GM18519 (cell line): ENCODE results near the gene KRTAP17-1.
"Not testable (repeated sequence)": the region's sequence is repeated elsewhere in the genome, so short reads cannot be mapped to it uniquely, and the experiment has no call there.

Experiments used
- ATAC-seq: cut with Tn5 transposase; IDR thresholded peaks from one replicate; pipeline ENCODE4 v1.9.1; 2021; ENCODE audit warnings: mild to moderate bottlenecking, moderate library complexity; ENCODE audit not compliant: unreplicated experiment, low FRiP score

The KRTAP17-1 gene

GRCh38 chr17:41315204-41315794 lies at the start of gene KRTAP17-1:
KRTAP17-1 (minus strand) TSS chr17:41315710; CDS start chr17:41315650, 60 bp downstream.
- no peak for ATAC-seq

DNA sequence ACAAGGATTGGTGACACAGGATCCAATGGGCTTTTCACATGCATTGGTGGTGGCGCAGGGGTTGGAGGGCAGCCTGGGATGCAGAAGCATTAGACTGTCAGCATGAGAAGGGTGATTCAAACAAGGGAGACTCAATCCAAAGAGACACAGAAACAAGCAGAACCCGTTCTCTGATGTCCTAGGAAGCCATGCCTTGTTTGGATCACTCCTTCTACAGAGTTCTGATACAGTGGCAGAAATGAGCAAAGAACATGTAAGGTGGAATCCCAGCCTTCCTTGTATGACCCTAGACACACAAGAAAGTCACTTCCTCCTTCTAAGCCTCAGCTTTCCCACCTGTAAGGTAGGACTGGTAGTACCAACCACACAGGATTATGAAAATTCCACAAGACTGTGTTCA lies 48.4 kb upstream of the KRTAP17-1 start:
- no peak for ATAC-seq

DNA sequence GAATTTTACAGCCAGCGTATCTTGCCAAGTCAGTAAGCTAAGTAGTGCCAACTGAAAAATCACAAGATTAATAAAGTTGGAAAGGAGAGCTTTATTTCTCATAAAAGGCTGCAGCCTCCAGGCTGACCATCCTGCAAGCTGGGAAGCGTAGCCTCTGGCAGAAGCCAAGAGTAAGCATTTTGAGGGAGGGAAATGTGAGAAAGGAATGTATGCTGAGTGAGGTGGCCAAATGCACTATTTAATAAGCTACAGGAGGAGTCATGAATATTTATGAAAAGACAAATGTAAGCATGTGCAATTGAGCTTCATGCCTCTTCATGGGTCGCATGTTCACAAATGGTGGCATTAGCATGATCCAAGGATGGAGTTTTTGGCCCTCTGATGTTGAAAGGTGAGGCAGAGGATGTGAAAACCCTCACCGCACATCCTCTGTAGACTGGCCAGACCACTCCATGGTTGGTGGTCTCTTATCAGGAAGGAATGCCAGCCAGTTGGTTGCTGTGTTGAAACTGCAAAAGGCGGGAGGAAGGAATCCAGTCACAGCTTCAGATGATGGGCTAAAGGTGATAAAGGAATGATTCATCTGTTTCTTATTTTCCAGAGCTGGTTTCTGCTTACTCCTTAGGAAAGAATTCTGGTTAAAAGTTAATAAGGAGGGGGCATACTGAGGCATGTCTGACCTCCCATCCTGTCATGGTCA lies 44.9 kb upstream of the KRTAP17-1 start:
- ATAC-seq, result no peak

DNA sequence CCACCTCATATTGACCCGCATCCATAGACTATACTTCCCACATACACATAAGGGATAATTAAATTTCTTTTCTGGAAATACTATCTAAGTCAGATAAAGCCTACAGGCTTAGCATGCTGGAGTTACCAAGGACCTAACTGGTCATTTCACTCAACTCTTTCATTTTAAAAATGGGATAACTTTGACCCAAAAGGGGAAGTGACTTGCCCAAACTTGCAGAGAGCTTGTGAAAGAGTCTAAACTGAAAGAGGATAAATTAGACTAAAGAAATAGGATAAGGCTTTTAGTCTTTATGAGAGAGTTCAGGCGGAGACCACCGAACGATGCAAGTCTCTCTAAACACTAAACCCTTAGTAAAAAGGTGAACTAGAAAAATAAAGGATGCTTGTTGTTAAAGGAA lies 39.0 kb upstream of the KRTAP17-1 start:
- ATAC-seq, result no peak

GRCh38 chr17:41352597-41353366 lies 37.3 kb upstream of the KRTAP17-1 start:
- no peak for ATAC-seq

GRCh38 chr17:41351177-41351576 lies 35.7 kb upstream of the KRTAP17-1 start:
- ATAC-seq, result no peak

DNA sequence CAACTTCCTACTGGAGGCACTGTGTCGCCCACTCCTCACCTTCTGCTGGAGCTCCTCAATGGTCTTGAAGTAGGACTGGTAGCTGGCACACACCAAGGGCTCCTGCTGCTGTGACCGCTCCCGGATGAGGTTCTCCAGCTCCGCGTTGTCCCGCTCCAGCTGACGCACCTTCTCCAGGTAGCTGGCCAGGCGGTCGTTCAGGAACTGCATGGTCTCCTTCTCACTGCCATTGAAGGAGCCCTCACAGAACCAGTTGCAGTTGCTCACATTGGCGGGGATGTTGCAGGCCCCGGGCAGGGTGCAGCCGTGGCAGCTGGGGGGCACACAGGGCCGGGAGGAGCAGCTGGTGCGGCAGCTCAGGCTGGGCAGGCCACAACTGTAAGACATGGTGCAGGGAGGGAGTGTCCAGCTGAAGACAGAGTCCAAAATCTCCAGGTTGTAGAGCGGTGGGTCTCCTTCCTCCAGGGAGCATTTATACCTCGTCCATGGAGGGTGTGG lies 34.9 kb upstream of the KRTAP17-1 start, which contains the start of gene KRT33A:
Gene KRT33A, minus strand, starts transcription at position 448 of the 498 bp plus-strand sequence. Its CDS starts 61 bp downstream, at position 387.
- not testable (repeated sequence) for ATAC-seq

GRCh38 chr17:41347869-41348760 lies 32.6 kb upstream of the KRTAP17-1 start:
- no peak for ATAC-seq

GRCh38 chr17:41346421-41346820 lies 30.9 kb upstream of the KRTAP17-1 start:
- ATAC-seq, result not testable (repeated sequence)

- ATAC-seq, result no peak
These were observed 30.5 kb upstream of the KRTAP17-1 start for GRCh38 chr17:41345992-41346391.

GRCh38 chr17:41343029-41343428 lies 27.5 kb upstream of the KRTAP17-1 start:
- no peak for ATAC-seq

GRCh38 chr17:41340934-41341861 lies 25.7 kb upstream of the KRTAP17-1 start:
- no peak for ATAC-seq

DNA sequence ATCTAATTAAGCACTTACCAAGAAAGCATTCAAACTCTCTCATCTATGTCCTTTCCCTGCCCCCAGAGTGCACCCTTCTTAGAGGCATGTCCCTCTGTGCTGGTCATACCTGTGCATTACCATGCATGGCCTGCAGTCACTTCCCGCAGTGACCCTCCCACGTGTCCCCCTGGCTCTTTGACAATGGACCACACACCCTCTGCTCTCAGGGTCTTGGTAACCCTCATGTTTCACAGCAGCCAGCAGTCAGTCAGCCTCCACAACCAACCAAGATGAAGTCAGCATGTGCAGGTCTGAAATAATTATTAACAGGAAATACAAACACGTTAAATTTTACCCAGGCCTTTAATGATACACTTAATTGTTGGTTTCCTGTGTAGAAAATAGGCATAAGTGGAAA lies 25.0 kb upstream of the KRTAP17-1 start:
- ATAC-seq, result no peak

- no peak for ATAC-seq
These were observed 24.2 kb upstream of the KRTAP17-1 start for GRCh38 chr17:41339571-41340172.

DNA sequence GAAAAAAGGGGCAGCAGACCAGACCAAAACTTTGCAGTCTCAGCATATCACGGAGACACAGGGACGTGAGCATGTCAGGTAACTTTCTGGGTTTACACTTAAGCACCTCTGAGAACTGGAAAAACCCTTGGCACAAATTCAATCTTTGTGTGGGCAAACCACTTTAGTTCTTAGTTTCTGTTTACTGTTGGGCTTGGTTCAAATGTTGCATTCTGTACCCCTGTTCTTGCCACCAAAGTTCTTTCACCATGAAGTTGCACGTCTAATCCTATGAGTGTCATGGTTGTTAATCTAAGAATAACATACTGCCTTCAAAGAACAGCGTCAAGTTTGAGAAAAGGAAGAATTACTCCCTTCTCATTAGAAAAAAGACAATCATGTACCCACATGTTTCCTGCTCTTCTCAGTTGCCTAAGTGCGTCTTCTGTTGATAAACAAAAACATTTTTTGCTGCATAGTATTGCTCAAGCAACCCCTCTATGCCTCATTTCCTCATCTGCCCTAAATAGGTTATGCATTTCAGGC lies 23.5 kb upstream of the KRTAP17-1 start:
- no peak for ATAC-seq

DNA sequence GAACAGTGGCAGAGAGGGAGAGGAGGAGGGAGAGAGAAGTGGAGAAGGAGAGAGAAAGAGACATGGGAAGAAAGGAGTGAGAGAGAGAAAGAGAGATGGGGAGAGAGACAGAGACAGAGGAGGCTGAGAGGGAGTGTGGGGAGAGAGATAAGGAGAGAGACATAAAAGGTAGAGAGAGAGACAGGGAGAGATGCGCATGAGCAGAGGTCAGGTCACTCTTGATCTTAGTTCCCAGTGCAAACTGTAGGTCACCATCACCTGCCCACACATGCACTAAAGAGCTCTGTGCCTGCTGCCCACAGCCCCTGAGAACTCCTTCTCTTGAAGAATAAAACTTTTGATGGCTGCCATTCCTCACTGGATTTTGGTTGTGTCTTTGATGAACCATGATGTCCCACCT lies 20.2 kb upstream of the KRTAP17-1 start:
- no peak for ATAC-seq

GRCh38 chr17:41334385-41335305 lies 19.1 kb upstream of the KRTAP17-1 start:
- ATAC-seq, result no peak
